HG03439 (cell line): ENCODE results near the gene SFTPD.
"Not testable (repeated sequence)": the region's sequence is repeated elsewhere in the genome, so short reads cannot be mapped to it uniquely, and the experiment has no call there.

Experiments
- ATAC-seq: cut with Tn5 transposase; IDR thresholded peaks from one replicate; pipeline ENCODE4 v1.9.1; 2021; ENCODE audit warnings: mild to moderate bottlenecking, moderate library complexity; ENCODE audit not compliant: unreplicated experiment

SFTPD gene

DNA sequence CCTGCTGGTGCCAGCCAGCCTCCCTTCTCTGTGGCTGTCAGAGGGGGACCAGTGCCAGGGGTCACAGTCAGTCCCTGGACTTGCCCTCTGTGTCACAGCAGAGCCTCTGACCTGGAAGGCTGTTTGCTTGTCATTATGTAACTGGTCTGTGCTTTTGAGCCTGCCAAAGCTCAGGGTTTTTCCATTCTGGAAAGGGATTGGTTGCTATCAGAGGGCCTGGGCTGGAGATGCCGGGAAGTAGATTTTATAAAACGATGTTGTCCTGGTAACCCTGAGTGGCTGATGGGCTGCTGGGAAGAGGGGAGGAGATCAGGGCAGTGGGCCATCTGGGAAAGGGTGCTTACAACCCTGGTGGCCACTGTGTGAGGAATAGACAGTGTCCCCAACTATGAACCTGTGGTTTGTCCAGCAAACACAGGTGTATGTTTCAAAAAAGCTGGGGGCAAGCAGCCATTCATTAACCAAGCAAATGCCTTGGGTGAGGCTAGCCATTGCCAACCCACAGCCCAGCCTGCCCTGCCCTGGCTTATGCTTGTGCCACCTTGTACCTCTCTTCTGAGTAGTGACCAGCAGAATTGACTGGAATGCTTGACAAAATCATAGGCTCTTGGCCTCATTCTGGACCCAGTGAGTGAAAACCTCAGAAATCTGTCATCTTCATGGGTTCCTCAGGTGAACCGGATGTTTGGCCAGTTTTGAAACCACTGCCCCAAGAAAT is 21.6 kb downstream of the SFTPD start:
- no peak for ATAC-seq

DNA sequence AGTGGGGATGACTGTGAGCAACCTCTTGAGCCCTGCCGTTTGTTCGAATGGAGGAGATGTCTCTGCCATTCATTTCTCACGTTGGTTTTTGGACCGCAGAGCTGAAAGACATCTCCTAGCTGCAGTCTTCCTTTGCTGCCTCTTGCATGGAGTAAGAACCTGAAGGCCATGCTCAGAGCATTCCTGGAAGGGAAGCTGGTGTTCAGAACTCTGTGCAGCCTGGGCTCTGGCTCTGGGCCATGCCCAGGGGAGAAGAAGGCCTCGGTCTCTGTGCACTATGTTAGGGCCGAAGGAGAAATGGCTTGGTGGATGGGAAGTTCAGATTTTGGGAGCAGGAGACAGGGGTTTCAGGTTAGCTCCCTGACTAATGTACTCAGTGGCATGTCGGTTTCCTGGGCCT is 22.9 kb downstream of the SFTPD start:
- no peak for ATAC-seq

DNA sequence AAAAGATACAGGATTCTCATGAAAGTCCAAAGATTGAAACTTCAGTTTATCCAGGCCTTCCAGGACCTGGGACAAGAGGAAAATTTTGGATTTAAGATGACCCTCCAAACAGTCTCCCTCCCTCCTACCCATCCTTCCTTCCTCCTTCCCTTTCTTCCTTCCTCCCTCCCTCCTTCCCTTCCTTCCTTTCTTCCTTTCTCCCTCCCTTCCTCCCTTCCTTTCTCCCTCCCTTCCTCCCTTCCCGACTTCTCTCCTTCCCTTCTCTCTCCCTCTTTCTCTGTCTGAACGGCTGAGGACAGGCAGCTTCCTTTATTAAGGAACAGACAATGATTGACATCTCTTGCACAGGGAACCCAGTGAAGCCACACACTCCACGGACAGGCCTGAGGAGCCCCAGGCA is 23.3 kb downstream of the SFTPD start:
- no peak for ATAC-seq

- ATAC-seq = no peak
Measured at GRCh38 chr10:79923669-79924068, 25.2 kb downstream of the SFTPD start.

- ATAC-seq = no peak
Measured at GRCh38 chr10:79923145-79923544, 25.8 kb downstream of the SFTPD start.

GRCh38 chr10:79922011-79922412 is 26.9 kb downstream of the SFTPD start:
- ATAC-seq = not testable (repeated sequence)

DNA sequence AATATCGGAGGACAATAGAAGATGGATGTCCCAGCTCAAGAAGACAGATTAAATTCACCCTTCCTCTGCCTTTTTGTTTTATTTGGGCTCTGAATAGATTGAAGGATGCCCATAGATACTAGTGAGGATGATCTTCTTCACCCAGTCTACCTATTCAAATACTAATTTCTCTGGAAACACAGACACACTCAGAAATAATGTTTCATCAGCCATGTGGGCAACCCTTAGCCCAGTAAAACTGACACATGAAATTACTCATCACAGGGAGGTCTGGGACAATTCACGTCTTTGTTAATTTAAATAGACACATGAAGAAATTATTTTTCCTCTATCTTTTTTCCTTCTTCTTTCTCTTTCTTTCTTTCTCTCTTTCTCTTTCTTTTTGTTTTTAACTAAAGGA is 33.1 kb downstream of the SFTPD start:
- ATAC-seq = not testable (repeated sequence)

GRCh38 chr10:79914512-79914911 is 34.4 kb downstream of the SFTPD start:
- not testable (repeated sequence) for ATAC-seq

GRCh38 chr10:79910836-79911235 is 38.1 kb downstream of the SFTPD start:
- ATAC-seq = no peak

GRCh38 chr10:79910344-79910743 is 38.6 kb downstream of the SFTPD start:
- no peak for ATAC-seq

- ATAC-seq = no peak
Measured at GRCh38 chr10:79905322-79906314, 43.3 kb downstream of the SFTPD start.

DNA sequence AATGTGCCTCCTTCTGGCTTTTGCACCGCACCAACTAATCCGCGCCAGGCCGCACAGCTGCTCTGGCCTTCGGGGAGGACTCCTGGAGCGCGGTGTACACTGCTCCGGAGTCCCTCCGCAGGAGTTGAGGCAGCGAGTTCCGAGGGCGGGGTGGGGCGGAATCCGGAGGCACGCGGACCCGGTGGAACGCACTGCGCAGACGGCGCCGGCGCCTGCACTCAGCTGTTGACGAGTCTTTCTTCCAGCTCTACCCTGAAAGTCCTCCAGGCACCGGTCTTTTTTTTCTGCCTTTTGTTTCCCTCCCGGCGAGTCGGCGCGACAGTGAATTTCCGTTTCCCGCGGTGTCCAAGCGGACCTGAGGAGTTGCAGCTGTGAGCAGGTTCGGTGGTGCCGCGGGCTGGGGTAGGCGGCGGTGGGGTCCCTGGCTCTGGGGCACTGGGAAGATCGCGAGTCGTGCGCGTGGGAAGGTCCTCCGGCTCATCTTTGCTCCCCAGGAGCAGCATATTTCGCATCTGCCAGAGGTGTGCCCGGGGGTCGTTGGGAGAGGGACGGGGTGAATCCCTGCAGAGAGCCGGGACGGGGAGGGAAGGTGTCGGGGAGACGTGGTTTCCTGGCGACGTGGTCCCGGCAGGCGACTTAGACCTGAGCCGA is 44.1 kb downstream of the SFTPD start:
- no peak for ATAC-seq

GRCh38 chr10:79901571-79901970 is 47.3 kb downstream of the SFTPD start:
- ATAC-seq = not testable (repeated sequence)

- ATAC-seq = no peak
Measured at GRCh38 chr10:79898597-79899325, 50.1 kb downstream of the SFTPD start.

DNA sequence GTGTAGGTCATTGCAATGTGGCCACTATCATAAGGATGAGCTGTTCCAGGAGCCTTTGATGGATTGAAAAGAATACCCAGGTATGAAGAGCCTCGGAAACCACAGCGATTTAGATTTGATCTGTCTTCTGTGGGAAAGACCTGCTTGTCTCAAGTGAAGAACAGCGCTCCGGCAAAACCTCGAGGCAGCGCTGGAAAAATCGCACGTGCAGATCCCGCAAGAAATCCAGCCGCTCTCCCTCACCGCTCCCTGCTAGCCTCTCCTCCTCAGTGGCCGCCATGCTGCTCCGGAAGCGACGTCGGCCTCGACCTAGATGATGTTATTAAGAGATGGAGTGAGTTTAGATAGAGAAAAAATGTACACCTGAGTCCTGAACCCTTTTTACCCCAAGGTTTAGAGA is 56.0 kb downstream of the SFTPD start:
- ATAC-seq = not testable (repeated sequence)

GRCh38 chr10:79890469-79890868 is 58.4 kb downstream of the SFTPD start:
- no peak for ATAC-seq

DNA sequence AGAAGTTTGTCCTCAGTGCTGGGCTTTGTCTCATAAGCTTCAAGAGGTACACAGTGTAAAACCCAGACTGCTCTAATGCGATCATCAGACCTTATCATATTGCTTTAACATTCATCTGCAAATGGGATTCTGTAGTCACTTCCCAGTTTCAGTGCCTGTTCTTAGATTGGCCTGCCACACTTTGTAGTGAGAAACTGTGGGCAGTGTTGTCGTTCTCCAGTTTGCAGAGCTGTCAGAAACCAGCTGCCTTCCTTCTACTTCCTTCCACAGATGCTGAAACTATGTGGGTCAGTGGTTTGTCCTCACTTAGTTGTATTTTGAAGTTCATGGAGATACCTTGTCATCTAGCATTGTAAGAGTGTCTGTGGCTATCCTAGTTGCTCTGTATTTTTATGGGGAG is 59.9 kb downstream of the SFTPD start:
- ATAC-seq = not testable (repeated sequence)
